Upper lobe of right lung (tissue), 1 donor: ENCODE results near the gene ANGEL1. TPM values are rescaled to one million over a fixed set of nuclear protein-coding genes. Genes with fewer than 3 reads are reported as not detected.

Source experiments
- ATAC-seq: fragments of 200-7000 bp; cut with Tn5 transposase; one replicate; pipeline ENCODE4 v1.9.1; 2020; ENCODE audit warnings: mild to moderate bottlenecking, moderate library complexity
- DNase-seq: peaks from one replicate; pipeline ENCODE4 v3.0.0-alpha.2; 2020
- H3K27ac ChIP-seq: fragments of 200-600 bp; one replicate; pipeline ENCODE4 v1.8.0; 2022
- H3K27me3 ChIP-seq: fragments of 200-600 bp; one replicate; pipeline ENCODE4 v1.8.0; 2022; ENCODE audit warnings: mild to moderate bottlenecking
- H3K36me3 ChIP-seq: fragments of 200-600 bp; one replicate; pipeline ENCODE4 v1.8.0; 2022
- H3K4me1 ChIP-seq: fragments of 200-600 bp; one replicate; pipeline ENCODE4 v1.8.0; 2022
- H3K4me3 ChIP-seq: fragments of 200-600 bp; one replicate; pipeline ENCODE4 v1.8.0; 2022; ENCODE audit warnings: mild to moderate bottlenecking
- H3K9me3 ChIP-seq: fragments of 200-600 bp; one replicate; pipeline ENCODE4 v1.8.0; 2022
- intact Hi-C: fragments of 100-400 bp; cut with DNase I; formaldehyde crosslinking; loops from one replicate; pipeline ENCODE4 v1.11.0; 2022
- total RNA-seq: library from RNA; stranded (reverse); fragmentation: NEBNext Ultra II Directional; extraction: Animal tissue kit (Norgen Biotek cat#: 25700); gene quantifications from one replicate; pipeline ENCODE4 v1.2.1, GENCODE V29; 2021
- TF ChIP-seq, protein P1 (sequence below): fragments of 200-600 bp; IDR thresholded peaks from one replicate; pipeline ENCODE4 v1.8.0; 2022; ENCODE audit warnings: antibody characterized with exemption
- donor health status: DM: no; HTN: yes; CAD: no; lungs with severe emphysema.

Gene ANGEL1
- total RNA-seq, 1 donor from 2014 or later, result 24.1 TPM

DNA sequence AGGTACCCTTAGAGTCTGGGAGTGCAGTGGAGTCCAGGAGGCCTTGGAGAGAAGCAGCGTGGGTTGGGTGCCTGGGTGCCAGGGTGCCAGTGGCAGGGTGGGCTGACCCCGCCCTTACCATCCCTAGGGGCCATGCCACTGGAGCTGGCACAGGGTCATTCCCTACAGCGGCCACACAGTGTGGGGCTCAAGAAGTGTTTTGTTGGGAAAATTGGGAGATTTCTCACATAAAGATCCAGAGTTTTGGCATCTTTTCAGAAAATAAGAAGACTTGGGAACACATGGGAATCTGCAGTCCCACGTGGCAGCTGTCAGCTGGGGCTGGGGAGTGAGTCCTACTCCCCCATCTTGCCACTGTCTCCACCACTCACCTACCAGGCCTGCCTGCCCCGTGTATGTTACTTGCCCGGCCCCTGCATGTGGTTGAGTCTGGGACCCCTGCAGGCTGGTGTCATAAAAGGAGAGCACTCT is 47.2 kb downstream of the ANGEL1 start:
- DNase-seq (no peak), ATAC-seq (no peak)
- Histone ChIP-seq H3K9me3 (no peaks in the 10 kb centered on the region), H3K36me3 (no peaks in the 10 kb centered on the region), H3K27ac (no peak overlapping the region), H3K4me3 (no peak overlapping the region), H3K27me3 (no peaks in the 10 kb centered on the region), H3K4me1 (peaks cover 17% of the 10 kb centered on the region)
- TF ChIP-seq, protein P1, sequence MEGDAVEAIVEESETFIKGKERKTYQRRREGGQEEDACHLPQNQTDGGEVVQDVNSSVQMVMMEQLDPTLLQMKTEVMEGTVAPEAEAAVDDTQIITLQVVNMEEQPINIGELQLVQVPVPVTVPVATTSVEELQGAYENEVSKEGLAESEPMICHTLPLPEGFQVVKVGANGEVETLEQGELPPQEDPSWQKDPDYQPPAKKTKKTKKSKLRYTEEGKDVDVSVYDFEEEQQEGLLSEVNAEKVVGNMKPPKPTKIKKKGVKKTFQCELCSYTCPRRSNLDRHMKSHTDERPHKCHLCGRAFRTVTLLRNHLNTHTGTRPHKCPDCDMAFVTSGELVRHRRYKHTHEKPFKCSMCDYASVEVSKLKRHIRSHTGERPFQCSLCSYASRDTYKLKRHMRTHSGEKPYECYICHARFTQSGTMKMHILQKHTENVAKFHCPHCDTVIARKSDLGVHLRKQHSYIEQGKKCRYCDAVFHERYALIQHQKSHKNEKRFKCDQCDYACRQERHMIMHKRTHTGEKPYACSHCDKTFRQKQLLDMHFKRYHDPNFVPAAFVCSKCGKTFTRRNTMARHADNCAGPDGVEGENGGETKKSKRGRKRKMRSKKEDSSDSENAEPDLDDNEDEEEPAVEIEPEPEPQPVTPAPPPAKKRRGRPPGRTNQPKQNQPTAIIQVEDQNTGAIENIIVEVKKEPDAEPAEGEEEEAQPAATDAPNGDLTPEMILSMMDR, result no peak
- intact Hi-C loops, result no loop called here

DNA sequence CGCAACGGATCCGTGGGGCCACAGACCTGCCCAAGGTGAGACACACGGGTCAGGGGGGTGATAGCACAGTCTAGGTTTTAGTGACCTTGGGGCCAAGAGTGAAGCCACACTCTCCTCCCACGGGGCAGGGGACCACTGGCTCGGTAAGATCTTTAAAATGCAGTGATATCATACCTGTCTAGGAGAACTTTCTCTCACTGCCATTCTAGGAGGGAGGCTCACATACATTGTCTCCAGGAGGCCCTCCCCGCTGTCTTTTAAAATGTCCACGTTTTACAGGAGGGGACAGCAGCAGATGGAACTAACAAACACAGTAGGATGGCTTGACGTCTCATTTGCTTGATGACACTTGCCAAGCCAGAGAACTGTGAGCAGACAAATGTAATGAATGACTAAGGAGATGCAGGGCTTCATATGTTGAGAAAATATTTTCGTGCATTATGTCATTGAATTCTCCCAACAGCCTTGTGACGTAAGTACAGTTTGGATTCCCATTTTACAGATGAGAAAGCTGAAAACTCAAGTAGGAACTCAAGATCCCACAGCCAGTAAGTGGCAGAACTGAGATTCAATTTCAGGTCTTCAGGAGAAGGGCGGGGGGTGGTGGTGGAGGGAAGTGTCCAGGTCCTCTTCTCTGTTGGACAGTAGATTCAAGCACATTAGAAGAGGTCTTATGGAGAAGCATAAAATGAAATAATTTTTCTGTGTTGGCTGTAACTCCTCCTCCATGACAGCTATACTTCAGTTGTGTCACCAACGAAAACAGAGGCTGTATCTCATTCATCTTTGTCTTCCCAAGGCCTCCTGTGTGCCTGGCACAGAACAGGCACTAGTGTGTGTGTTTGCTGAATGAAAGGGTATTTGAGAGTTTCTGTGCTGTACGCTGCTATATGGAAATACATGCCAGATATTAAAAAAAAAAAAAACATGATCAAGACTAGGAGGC is 49.3 kb downstream of the ANGEL1 start:
- TF ChIP-seq, protein P1, result no peak
- H3K4me3 ChIP-seq, result peak overlapping the region; percentile 68
- no peak overlapping the region for H3K27ac ChIP-seq
- H3K9me3 ChIP-seq, result no peaks in the 10 kb centered on the region
- H3K27me3 ChIP-seq, result no peaks in the 10 kb centered on the region
- H3K4me1 ChIP-seq, result peaks cover 13% of the 10 kb centered on the region
- ATAC-seq (no peak), DNase-seq (no peak)
- no peaks in the 10 kb centered on the region for H3K36me3 ChIP-seq
- intact Hi-C loops, result no loop called here

DNA sequence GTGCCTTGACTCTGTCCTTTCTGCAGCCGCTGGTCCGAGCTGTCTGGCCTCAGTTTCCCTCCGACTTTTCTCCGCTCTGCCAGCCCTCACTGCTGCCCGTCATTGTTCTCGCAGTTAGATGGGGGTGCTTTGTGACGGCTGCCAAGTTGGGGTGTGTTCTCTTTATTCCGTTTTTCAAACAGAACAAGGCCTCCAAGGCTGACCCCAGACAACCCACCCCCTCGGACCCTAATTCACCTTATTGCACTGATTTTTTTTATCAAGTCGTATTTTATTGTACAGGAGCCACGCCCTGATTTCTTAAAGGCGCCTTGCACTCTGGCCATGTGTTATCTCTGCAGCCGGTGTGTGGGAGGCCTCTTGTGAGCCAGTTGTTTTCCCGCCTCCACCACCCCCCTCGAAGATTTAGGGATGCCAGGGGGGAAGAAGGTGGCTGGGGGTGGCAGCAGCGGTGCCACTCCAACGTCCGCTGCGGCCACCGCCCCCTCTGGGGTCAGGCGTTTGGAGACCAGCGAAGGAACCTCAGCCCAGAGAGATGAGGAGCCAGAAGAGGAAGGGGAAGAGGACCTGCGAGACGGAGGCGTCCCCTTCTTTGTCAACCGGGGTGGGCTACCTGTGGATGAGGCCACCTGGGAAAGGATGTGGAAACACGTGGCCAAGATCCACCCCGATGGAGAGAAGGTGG is 50.1 kb downstream of the ANGEL1 start:
- Histone ChIP-seq H3K4me1 (peaks cover 7% of the 10 kb centered on the region), H3K4me3 (peak overlapping the region; percentile 68), H3K27me3 (no peaks in the 10 kb centered on the region), H3K36me3 (no peaks in the 10 kb centered on the region), H3K27ac (peak overlapping the region; percentile 74), H3K9me3 (no peaks in the 10 kb centered on the region)
- DNase-seq (no peak), ATAC-seq (peak; percentile 14)
- intact Hi-C loops, result no loop called here
- TF ChIP-seq, protein P1, result no peak

DNA sequence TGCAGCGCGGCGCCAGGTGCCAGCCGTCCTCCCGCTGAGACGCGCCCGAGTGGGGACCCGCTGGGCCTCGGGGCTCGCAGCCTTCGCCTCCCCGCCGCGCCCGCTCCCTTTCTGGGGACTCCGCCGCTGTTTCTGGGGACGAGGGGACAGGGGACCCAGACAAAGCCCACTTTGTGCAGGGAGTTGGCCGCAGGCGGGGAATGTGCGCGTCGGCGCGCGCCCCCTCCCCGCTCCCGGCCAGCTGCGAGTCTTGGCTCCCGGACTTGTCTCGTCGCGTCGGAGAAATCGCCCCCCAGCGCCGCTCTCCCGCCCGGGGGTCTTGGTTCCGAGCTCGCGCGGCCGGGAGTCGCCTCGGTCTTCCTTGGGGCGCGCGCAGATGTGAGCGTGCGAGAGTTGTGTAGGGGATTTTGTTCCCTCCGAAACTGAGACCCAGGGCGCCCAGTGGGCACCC is 50.7 kb downstream of the ANGEL1 start:
- TF ChIP-seq, protein P1, result no peak
- intact Hi-C loops, result no loop called here
- H3K4me1 ChIP-seq, result peaks cover 7% of the 10 kb centered on the region
- peak overlapping the region; percentile 74 for H3K27ac ChIP-seq
- no peak for DNase-seq
- peak overlapping the region; percentile 68 for H3K4me3 ChIP-seq
- H3K27me3 ChIP-seq, result no peaks in the 10 kb centered on the region
- no peaks in the 10 kb centered on the region for H3K36me3 ChIP-seq
- ATAC-seq, result no peak
- no peaks in the 10 kb centered on the region for H3K9me3 ChIP-seq

DNA sequence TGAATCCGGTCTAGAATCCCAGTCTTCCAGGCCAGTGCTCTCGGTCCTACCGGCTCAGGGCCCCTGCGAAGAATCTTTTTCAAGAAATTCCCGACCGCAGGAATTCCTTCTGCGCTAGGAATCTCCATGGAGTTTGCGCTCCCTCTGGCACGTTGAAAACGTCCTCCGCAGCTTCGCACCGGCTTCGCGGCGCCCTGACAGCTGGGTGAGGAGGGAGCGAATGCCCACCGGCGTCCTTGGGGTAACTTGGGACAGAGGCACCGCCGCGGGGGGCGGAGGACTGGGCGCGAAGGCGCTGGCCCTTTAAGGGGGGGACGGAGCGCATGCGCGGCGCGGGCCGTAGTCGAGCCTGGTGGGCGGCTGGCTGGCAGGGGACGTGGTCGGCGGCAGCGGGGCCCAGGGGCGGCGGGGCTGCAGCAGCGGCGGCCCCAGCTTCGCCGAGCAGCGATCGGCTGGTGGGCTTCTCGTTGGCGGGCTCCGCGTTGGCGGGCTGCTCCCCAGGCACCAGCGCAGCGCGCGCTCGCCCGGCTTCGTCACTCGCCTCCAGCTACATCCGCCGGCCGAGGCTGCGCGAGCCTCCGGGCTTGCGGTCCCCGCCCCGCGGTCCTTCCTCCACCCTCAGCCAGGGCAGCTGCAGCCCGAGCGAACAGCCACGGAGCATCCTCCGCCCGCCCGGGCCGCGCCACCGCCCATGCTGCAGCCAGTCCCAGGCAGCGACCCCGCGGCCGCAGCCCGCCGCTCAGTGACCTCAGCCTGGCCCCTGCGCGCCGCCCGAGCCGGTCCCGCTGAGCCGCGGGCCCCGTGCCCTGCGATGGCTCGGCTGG is 51.3 kb downstream of the ANGEL1 start, which contains the start of gene VASH1:
TSS of gene VASH1 (plus strand) at position 333 of the 824 bp plus-strand sequence. CDS start 1,354 bp downstream, outside the sequence.
- intact Hi-C loops, result no loop called here
- DNase-seq (peak; percentile 86), ATAC-seq (peak; percentile 88)
- peaks cover 7% of the 10 kb centered on the region for H3K4me1 ChIP-seq
- H3K27me3 ChIP-seq, result no peaks in the 10 kb centered on the region
- peak within 1 kb of the TSS; percentile 68 for H3K4me3 ChIP-seq
- H3K9me3 ChIP-seq, result no peaks in the 10 kb centered on the region
- TF ChIP-seq, protein P1, result no peak
- peak within 1 kb of the TSS; percentile 74 for H3K27ac ChIP-seq
- H3K36me3 ChIP-seq, result no peaks in the 10 kb centered on the region
